GM03348 (cell line): ENCODE results near the gene VWA7.
A peak's percentile ranks its signal among the peaks of the same experiment; 100 is the strongest.

Experiments used
- DNase-seq: peaks from one replicate; pipeline ENCODE4 v3.0.0; 2012; ENCODE audit warnings: low spot score

VWA7 gene

GRCh38 chr6:31752739-31753319, 24.3 kb downstream of the VWA7 start:
- DNase-seq: peak; percentile 62

GRCh38 chr6:31750411-31751022, 26.6 kb downstream of the VWA7 start:
- DNase-seq: no peak

- DNase-seq: no peak
Measured at GRCh38 chr6:31749301-31750036, 27.7 kb downstream of the VWA7 start.

- DNase-seq: no peak
Measured at GRCh38 chr6:31744422-31744821, 32.7 kb downstream of the VWA7 start.

- DNase-seq: no peak
Measured at GRCh38 chr6:31742894-31743293, 34.2 kb downstream of the VWA7 start.

GRCh38 chr6:31741815-31742214, 35.3 kb downstream of the VWA7 start:
- DNase-seq: no peak

- no peak for DNase-seq
Measured at GRCh38 chr6:31740397-31741223, 36.5 kb downstream of the VWA7 start.

- DNase-seq: peak; percentile 98
Measured at GRCh38 chr6:31739639-31740396, 37.3 kb downstream of the VWA7 start, which contains the start of gene MSH5. MSH5 (plus strand) TSS chr6:31740005; CDS start chr6:31740467, 462 bp downstream.

GRCh38 chr6:31737991-31738979, 38.8 kb downstream of the VWA7 start:
- DNase-seq: peak; percentile 83

- DNase-seq: no peak
Measured at GRCh38 chr6:31737315-31737990, 39.7 kb downstream of the VWA7 start.

GRCh38 chr6:31736768-31737314, 40.3 kb downstream of the VWA7 start:
- DNase-seq: no peak

- DNase-seq: peak; percentile 94
Measured at GRCh38 chr6:31736021-31736767, 40.9 kb downstream of the VWA7 start, which contains the start of gene CLIC1. CLIC1 (minus strand) TSS chr6:31736530; CDS start chr6:31736300, 230 bp downstream.

- peak; percentile 80 for DNase-seq
Measured at GRCh38 chr6:31734821-31735406, 42.2 kb downstream of the VWA7 start.

- DNase-seq: no peak
Measured at GRCh38 chr6:31734247-31734820, 42.8 kb downstream of the VWA7 start.

- no peak for DNase-seq
Measured at GRCh38 chr6:31733734-31734133, 43.4 kb downstream of the VWA7 start.

GRCh38 chr6:31732029-31732428, 45.1 kb downstream of the VWA7 start:
- no peak for DNase-seq

- DNase-seq: no peak
Measured at GRCh38 chr6:31730631-31731086, 46.5 kb downstream of the VWA7 start.
